Measurements from ENCODE around the gene PHF12. TPM values are rescaled to one million over a fixed set of nuclear protein-coding genes. Genes with fewer than 3 reads are reported as not detected.
"Not testable (repeated sequence)": the region's sequence is repeated elsewhere in the genome, so short reads cannot be mapped to it uniquely, and the experiment has no call there.

PHF12 gene
- total and polyA plus RNA-seq, 2 experiments from 2014 or later, result 19.7 to 41.0 TPM

GRCh38 chr17:28934508-28934907 lies 16.8 kb downstream of the PHF12 start:
- H3K27ac Mint-ChIP-seq, result peak overlapping the region; percentile 46; the same call in 1 of the 2 replicates
- not testable (repeated sequence) for H3K9me3 Mint-ChIP-seq; H3K4me3 Mint-ChIP-seq; ATAC-seq; H3K27ac ChIP-seq (ENCODE audit: low read depth); H3K27me3 Mint-ChIP-seq (ENCODE audit: insufficient read depth, low read depth, poor library complexity); H3K36me3 ChIP-seq (ENCODE audit: insufficient read depth); DNase-seq (ENCODE audit: low spot score); H3K4me2 ChIP-seq; H3K9me2 ChIP-seq (ENCODE audit: insufficient read depth); H3K27me3 ChIP-seq (ENCODE audit: insufficient read depth); H3K4me3 ChIP-seq; H2AFZ ChIP-seq
- Histone ChIP-seq H4K20me1 (replicated peaks; ENCODE audit: insufficient read depth) (peaks cover 78% of the 10 kb centered on the region), H3F3A (replicated peaks; ENCODE audit: low read depth) (peaks cover 14% of the 10 kb centered on the region), H3K4me1 (ENCODE audit: insufficient read depth) (peaks cover 33% of the 10 kb centered on the region), H3K79me2 (replicated peaks; ENCODE audit: insufficient read depth) (peaks cover 100% of the 10 kb centered on the region)
- H3K36me3 Mint-ChIP-seq (ENCODE audit: low read depth), result peaks cover 10% of the 10 kb centered on the region
- peaks cover 35% of the 10 kb centered on the region for H3K4me1 Mint-ChIP-seq

GRCh38 chr17:28929787-28930186 lies 21.5 kb downstream of the PHF12 start:
- peaks cover 100% of the 10 kb centered on the region for H3K79me2 ChIP-seq (replicated peaks; ENCODE audit: insufficient read depth)
- ATAC-seq (peak; percentile 52), DNase-seq (ENCODE audit: low spot score) (peak; percentile 36)
- H3F3A ChIP-seq (replicated peaks; ENCODE audit: low read depth), result peaks cover 8% of the 10 kb centered on the region
- no peaks in the 10 kb centered on the region for H3K27me3 ChIP-seq (ENCODE audit: insufficient read depth)
- Mint-ChIP-seq H3K4me3 (no peak overlapping the region), H3K27me3 (ENCODE audit: insufficient read depth, low read depth, poor library complexity) (no peaks in the 10 kb centered on the region), H3K27ac (no peak overlapping the region; the same call in 1 of the 2 replicates), H3K9me3 (no peaks in the 10 kb centered on the region), H3K4me1 (no peaks in the 10 kb centered on the region), H3K36me3 (ENCODE audit: low read depth) (peaks cover 41% of the 10 kb centered on the region)
- H4K20me1 ChIP-seq (replicated peaks; ENCODE audit: insufficient read depth), result peaks cover 97% of the 10 kb centered on the region
- no peak overlapping the region for H2AFZ ChIP-seq
- no peak overlapping the region for H3K4me3 ChIP-seq
- no peaks in the 10 kb centered on the region; the same call in 1 of the 2 replicates for H3K4me1 ChIP-seq (ENCODE audit: insufficient read depth)
- H3K27ac ChIP-seq (ENCODE audit: low read depth), result 0 out of 2 replicates have a peak overlapping the region, but pooled peaks have one; percentile 70
- H3K36me3 ChIP-seq (ENCODE audit: insufficient read depth), result peaks cover 17% of the 10 kb centered on the region
- H3K4me2 ChIP-seq, result no peak overlapping the region
- H3K9me2 ChIP-seq (ENCODE audit: insufficient read depth), result no peaks in the 10 kb centered on the region
- TF ChIP-seq ETS1 (IDR thresholded peaks at IDR 0.05) (no peak), EZH2 (IDR thresholded peaks at IDR 0.05; ENCODE audit: low read depth, unreplicated experiment) (no peak), ZNF331 (CRISPR knock-in tag; IDR thresholded peaks at IDR 0.05; ENCODE audit: low read depth) (no peak), EZH2phosphoT487 (IDR thresholded peaks at IDR 0.05; ENCODE audit: unreplicated experiment) (no peak), POLR2AphosphoS5 (IDR thresholded peaks at IDR 0.05; ENCODE audit: low read depth) (no peak), CREB1 (CRISPR knock-in tag; IDR thresholded peaks at IDR 0.05; ENCODE audit: low read depth) (no peak), CTCF (conservative IDR thresholded peaks at IDR 0.05; ENCODE audit: low read depth in 2 of 2) (no peak), JUNB (IDR thresholded peaks at IDR 0.05; ENCODE audit: unreplicated experiment) (no peak), NANOG (IDR thresholded peaks at IDR 0.05; ENCODE audit: borderline replicate concordance) (no peak), REST (IDR thresholded peaks at IDR 0.05; ENCODE audit: unreplicated experiment) (no peak), STAT1 (IDR thresholded peaks at IDR 0.05; ENCODE audit: unreplicated experiment) (no peak)

Measured in GM23338 (cell line).